Esophagus squamous epithelium (tissue), 4 donors: Measurements from ENCODE around the gene OR9K2.

Source experiments
- POLR2A ChIP-seq, 4 donors: fragments of 450-650 bp; IDR thresholded peaks; one replicate each; pipeline ENCODE4 v1.6.1; 2017; ENCODE audit warnings: antibody characterized with exemption in 4 of 4, mild to moderate bottlenecking in 4 of 4, moderate library complexity in 3 of 4
- TF ChIP-seq, protein P1 (sequence below), 6 experiments: fragments of 450-650 bp in 4 of 6; fragments of 200-600 bp in 2 of 6; sonication (generic) in 2 of 6; IDR thresholded peaks; one replicate each; pipeline ENCODE4 v1.5.1; 2016 to 2019; ENCODE audit warnings: antibody characterized with exemption in 6 of 6, mild to moderate bottlenecking in 4 of 6, moderate library complexity in 4 of 6

DNA sequence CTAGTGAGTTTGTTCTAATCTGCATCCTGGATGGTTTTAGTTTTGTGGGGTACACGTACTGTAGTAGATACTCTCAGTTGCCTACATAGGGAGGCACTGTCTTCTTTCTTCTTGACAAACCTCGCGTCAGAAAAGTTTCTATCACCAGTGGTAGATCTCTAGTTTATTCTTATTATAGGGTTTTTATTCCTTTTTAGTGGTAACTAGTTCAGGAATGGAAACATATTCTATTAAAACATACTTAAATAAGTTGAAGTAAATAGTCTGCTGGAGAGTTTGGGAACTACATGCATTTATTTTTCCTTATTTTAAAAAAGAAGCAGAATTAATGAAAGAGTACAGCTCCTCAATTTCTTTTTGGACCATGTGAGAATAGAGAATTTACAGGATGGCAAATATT lies 33.6 kb upstream of the OR9K2 start:
- TF ChIP-seq, protein P1, sequence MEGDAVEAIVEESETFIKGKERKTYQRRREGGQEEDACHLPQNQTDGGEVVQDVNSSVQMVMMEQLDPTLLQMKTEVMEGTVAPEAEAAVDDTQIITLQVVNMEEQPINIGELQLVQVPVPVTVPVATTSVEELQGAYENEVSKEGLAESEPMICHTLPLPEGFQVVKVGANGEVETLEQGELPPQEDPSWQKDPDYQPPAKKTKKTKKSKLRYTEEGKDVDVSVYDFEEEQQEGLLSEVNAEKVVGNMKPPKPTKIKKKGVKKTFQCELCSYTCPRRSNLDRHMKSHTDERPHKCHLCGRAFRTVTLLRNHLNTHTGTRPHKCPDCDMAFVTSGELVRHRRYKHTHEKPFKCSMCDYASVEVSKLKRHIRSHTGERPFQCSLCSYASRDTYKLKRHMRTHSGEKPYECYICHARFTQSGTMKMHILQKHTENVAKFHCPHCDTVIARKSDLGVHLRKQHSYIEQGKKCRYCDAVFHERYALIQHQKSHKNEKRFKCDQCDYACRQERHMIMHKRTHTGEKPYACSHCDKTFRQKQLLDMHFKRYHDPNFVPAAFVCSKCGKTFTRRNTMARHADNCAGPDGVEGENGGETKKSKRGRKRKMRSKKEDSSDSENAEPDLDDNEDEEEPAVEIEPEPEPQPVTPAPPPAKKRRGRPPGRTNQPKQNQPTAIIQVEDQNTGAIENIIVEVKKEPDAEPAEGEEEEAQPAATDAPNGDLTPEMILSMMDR (IDR thresholded peaks at IDR 0.05): no peak
- no peak for TF ChIP-seq POLR2A (IDR thresholded peaks at IDR 0.05)
